Keratinocyte (primary cell): ENCODE data around the gene RFTN1. TPM values are rescaled to one million over a fixed set of nuclear protein-coding genes. Genes with fewer than 3 reads are reported as not detected.
"Not testable (repeated sequence)": the region's sequence is repeated elsewhere in the genome, so short reads cannot be mapped to it uniquely, and the experiment has no call there.

Source experiments
- DNase-seq: peaks from one replicate; pipeline ENCODE4 v3.0.0-alpha.2; 2011; ENCODE audit warnings: low read depth, missing footprints, low spot score
- FAIRE-seq: peaks from 2 replicates; lab custom pipeline; 2011; peaks lifted over from hg19 to GRCh38; lab: Jason Lieb, UNC
- H2AFZ ChIP-seq: 2 replicates; pipeline ENCODE4 v1.6.0; 2012; ENCODE audit warnings: low read length, control low read depth, inconsistent platforms; ENCODE audit not compliant: control insufficient read depth
- H3K27ac ChIP-seq: 2 replicates; pipeline ENCODE4 v1.5.1; 2011; ENCODE audit warnings: low read length; ENCODE audit not compliant: control insufficient read depth, insufficient read depth
- H3K27me3 ChIP-seq: 3 replicates; pipeline ENCODE4 v1.6.0; 2011; ENCODE audit warnings: low read length; ENCODE audit not compliant: control insufficient read depth, insufficient read depth; ENCODE audit errors: extremely low read depth
- H3K36me3 ChIP-seq, 2 experiments: 2 replicates in 1 of 2; 3 replicates in 1 of 2; pipeline ENCODE4 v1.5.1; 2011; ENCODE audit warnings: low read length in 2 of 2, mild to moderate bottlenecking in 1 of 2; ENCODE audit not compliant: control insufficient read depth in 2 of 2, insufficient read depth in 2 of 2; ENCODE audit errors: extremely low read depth in 1 of 2
- H3K4me1 ChIP-seq: 3 replicates; pipeline ENCODE4 v1.5.1; 2011; ENCODE audit warnings: low read length; ENCODE audit not compliant: control insufficient read depth, insufficient read depth; ENCODE audit errors: extremely low read depth
- H3K4me2 ChIP-seq: 3 replicates; pipeline ENCODE4 v1.6.0; 2011; ENCODE audit warnings: low read depth, low read length; ENCODE audit not compliant: control insufficient read depth, insufficient read depth; ENCODE audit errors: extremely low read depth
- H3K4me3 ChIP-seq, 3 experiments: fragments of 200-600 bp in 1 of 3; sonication (generic) in 1 of 3; 2 replicates in 2 of 3; 3 replicates in 1 of 3; pipeline ENCODE4 v1.5.1; 2011 to 2016; ENCODE audit warnings: low read length in 3 of 3, mild to moderate bottlenecking in 3 of 3, control low read depth in 2 of 3, inconsistent platforms in 1 of 3, low read depth in 1 of 3, mixed read lengths in 1 of 3, mixed run types in 1 of 3, moderate library complexity in 1 of 3; ENCODE audit not compliant: control insufficient read depth in 2 of 3, insufficient read depth in 2 of 3; ENCODE audit errors: extremely low read depth in 1 of 3
- H3K79me2 ChIP-seq: 2 replicates; pipeline ENCODE4 v1.6.0; 2012; ENCODE audit warnings: low read length; ENCODE audit not compliant: control insufficient read depth, insufficient read depth
- H3K9ac ChIP-seq: 3 replicates; pipeline ENCODE4 v1.6.0; 2011; ENCODE audit warnings: low read length; ENCODE audit not compliant: control insufficient read depth, insufficient read depth; ENCODE audit errors: extremely low read depth
- H3K9me1 ChIP-seq: 3 replicates; pipeline ENCODE4 v1.6.0; 2011; ENCODE audit warnings: low read length; ENCODE audit not compliant: control insufficient read depth, insufficient read depth; ENCODE audit errors: extremely low read depth
- H3K9me3 ChIP-seq: 2 replicates; pipeline ENCODE4 v1.5.1; 2012; ENCODE audit warnings: low read depth, low read length; ENCODE audit not compliant: control insufficient read depth
- H4K20me1 ChIP-seq: 3 replicates; pipeline ENCODE4 v1.6.0; 2011; ENCODE audit warnings: low read length; ENCODE audit not compliant: control insufficient read depth, insufficient read depth; ENCODE audit errors: extremely low read depth
- EZH2 ChIP-seq: IDR thresholded peaks from one replicate; pipeline ENCODE4 v1.6.1; 2012; ENCODE audit warnings: inconsistent platforms, mild to moderate bottlenecking, low read length, moderate library complexity
- dilution Hi-C: fragments of 300-500 bp; cut with MboI; formaldehyde crosslinking; loops from one replicate; pipeline ENCODE4 v1.7.0; 2020; ENCODE audit warnings: low sequenced_read_pairs; ENCODE audit not compliant: extremely low pct_ligation_motif_present
- polyA plus RNA-seq, 5 experiments: library from polyadenylated mRNA; depleted of rRNA in 3 of 5; stranded (reverse) in 3 of 5; stranded (forward) in 1 of 5; unstranded in 1 of 5; fragments of >200 nt; gene quantifications; 1 replicate in 1 of 5; 2 replicates in 3 of 5; 3 replicates in 1 of 5; pipeline versions ENCODE4 v1.2.1 to v1.2.3, GENCODE V29; 2011 to 2012; ENCODE audit warnings: missing spikeins in 2 of 5, low read depth in 1 of 5, low replicate concordance in 1 of 5
- TF ChIP-seq, protein P1 (sequence below), 3 experiments: IDR thresholded peaks in 1 of 3; conservative IDR thresholded peaks in 1 of 3; optimal IDR thresholded peaks in 1 of 3; 2 replicates in 2 of 3; 3 replicates in 1 of 3; pipeline versions ENCODE3 to v1.5.1; 2011; ENCODE audit warnings: low read length in 3 of 3, mild to moderate bottlenecking in 3 of 3, moderate library complexity in 2 of 3, control low read depth in 1 of 3, inconsistent platforms in 1 of 3; ENCODE audit not compliant: insufficient read depth in 2 of 3; ENCODE audit errors: extremely low read depth in 1 of 3

The RFTN1 gene
- polyA plus RNA-seq, 1 donor (not counting 4 experiments of a cell fraction or from before 2014, with no cell fraction given), result 18.0 TPM

DNA sequence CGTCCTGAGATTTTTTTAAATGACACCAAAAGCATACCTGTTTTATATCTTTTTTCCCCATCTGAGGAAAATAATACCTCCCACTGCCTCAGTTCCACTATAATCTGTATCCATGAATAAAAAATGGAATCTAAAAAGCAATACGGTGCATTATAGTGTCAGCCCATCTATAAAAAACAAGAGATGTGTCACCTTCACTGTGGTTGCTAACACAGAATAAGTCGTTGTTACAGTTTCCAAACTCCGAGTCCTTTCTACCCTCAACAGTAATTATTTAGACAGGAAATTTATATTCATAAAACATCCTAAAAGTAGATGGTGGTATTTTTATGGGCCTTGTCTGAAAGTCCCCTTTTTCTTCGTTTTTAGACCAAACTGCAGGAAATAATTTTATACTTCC is 19.4 kb downstream of the RFTN1 start:
- Histone ChIP-seq H4K20me1 (no peaks in the 10 kb centered on the region), H3K27me3 (no peaks in the 10 kb centered on the region), H3K4me2 (no peak overlapping the region), H3K4me3 (no peak overlapping the region), H3K79me2 (peaks cover 4% of the 10 kb centered on the region), H2AFZ (no peak overlapping the region), H3K9ac (no peak overlapping the region), H3K9me3 (peaks cover 3% of the 10 kb centered on the region), H3K9me1 (no peaks in the 10 kb centered on the region), H3K4me1 (peaks cover 3% of the 10 kb centered on the region), H3K27ac (no peak overlapping the region), H3K36me3 (peaks cover 2 to 3% of the 10 kb centered on the region in 2 experiments)
- TF ChIP-seq, protein P1, sequence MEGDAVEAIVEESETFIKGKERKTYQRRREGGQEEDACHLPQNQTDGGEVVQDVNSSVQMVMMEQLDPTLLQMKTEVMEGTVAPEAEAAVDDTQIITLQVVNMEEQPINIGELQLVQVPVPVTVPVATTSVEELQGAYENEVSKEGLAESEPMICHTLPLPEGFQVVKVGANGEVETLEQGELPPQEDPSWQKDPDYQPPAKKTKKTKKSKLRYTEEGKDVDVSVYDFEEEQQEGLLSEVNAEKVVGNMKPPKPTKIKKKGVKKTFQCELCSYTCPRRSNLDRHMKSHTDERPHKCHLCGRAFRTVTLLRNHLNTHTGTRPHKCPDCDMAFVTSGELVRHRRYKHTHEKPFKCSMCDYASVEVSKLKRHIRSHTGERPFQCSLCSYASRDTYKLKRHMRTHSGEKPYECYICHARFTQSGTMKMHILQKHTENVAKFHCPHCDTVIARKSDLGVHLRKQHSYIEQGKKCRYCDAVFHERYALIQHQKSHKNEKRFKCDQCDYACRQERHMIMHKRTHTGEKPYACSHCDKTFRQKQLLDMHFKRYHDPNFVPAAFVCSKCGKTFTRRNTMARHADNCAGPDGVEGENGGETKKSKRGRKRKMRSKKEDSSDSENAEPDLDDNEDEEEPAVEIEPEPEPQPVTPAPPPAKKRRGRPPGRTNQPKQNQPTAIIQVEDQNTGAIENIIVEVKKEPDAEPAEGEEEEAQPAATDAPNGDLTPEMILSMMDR (optimal IDR thresholded peaks at IDR 0.05 in 1 of 3, IDR thresholded peaks at IDR 0.05 in 1 of 3, conservative IDR thresholded peaks at IDR 0.05 in 1 of 3; ENCODE audit: extremely low read depth in 1 of 3, insufficient read depth in 2 of 3, low read length in 3 of 3), result no peak
- no peak for TF ChIP-seq EZH2
- FAIRE-seq, result no peak
- no peak for DNase-seq
- dilution Hi-C loops, result no loop called here

DNA sequence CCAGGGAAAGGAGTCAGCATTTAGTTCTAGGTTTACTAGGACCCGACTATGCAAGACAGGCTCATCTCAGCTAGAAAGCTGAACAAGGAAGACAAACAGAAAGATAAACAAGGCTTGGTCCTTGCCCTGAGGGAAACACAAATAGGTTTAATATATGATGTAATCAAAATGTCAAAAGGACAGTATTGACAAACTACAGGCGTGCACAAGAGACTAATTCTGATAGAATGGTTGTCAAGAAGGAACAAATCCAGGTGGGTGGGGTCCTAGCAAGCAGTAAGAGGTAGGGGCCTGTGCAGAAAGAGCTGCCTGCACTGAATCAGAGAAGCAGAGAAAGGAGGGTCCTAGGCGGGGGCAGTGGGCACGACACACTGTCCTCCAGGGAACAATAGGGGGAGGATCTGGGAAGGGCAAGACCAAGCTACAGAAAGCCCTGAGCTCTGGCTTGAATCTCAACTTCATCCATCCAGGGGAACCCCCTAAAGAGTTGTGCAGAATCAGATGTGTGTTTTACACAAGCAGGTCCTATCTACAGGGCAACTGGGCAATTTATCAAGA is 23.4 kb downstream of the RFTN1 start:
- H2AFZ ChIP-seq, result no peak overlapping the region
- no peak overlapping the region for H3K27ac ChIP-seq
- DNase-seq, result no peak
- H3K9me1 ChIP-seq, result no peaks in the 10 kb centered on the region
- H4K20me1 ChIP-seq, result no peaks in the 10 kb centered on the region
- no peaks in the 10 kb centered on the region for H3K79me2 ChIP-seq
- FAIRE-seq, result no peak
- H3K9ac ChIP-seq, result no peak overlapping the region
- H3K4me3 ChIP-seq, result no peak overlapping the region
- dilution Hi-C loops, result no loop called here
- no peaks in the 10 kb centered on the region for H3K9me3 ChIP-seq
- H3K4me2 ChIP-seq, result no peak overlapping the region
- H3K4me1 ChIP-seq, result no peaks in the 10 kb centered on the region
- H3K27me3 ChIP-seq, result no peaks in the 10 kb centered on the region
- TF ChIP-seq EZH2, result no peak
- TF ChIP-seq, protein P1 (optimal IDR thresholded peaks at IDR 0.05 in 1 of 3, IDR thresholded peaks at IDR 0.05 in 1 of 3, conservative IDR thresholded peaks at IDR 0.05 in 1 of 3; ENCODE audit: extremely low read depth in 1 of 3, insufficient read depth in 2 of 3, low read length in 3 of 3), result no peak
- peaks cover 2 to 3% of the 10 kb centered on the region in 2 experiments for H3K36me3 ChIP-seq

GRCh38 chr3:16489326-16490061 is 24.0 kb downstream of the RFTN1 start:
- H4K20me1 ChIP-seq, H2AFZ ChIP-seq, H3K4me2 ChIP-seq, H3K79me2 ChIP-seq, H3K27me3 ChIP-seq, H3K9me1 ChIP-seq, H3K4me3 ChIP-seq, H3K4me1 ChIP-seq, H3K36me3 ChIP-seq, H3K9ac ChIP-seq, FAIRE-seq, H3K9me3 ChIP-seq, H3K27ac ChIP-seq, dilution Hi-C loops, DNase-seq: not testable (repeated sequence)
